GM19463 (cell line): ENCODE data around the gene LHFPL6.

Experiments used
- ATAC-seq: cut with Tn5 transposase; IDR thresholded peaks from one replicate; pipeline ENCODE4 v1.9.1; 2021; ENCODE audit warnings: mild to moderate bottlenecking, moderate library complexity; ENCODE audit not compliant: unreplicated experiment

Gene LHFPL6

DNA sequence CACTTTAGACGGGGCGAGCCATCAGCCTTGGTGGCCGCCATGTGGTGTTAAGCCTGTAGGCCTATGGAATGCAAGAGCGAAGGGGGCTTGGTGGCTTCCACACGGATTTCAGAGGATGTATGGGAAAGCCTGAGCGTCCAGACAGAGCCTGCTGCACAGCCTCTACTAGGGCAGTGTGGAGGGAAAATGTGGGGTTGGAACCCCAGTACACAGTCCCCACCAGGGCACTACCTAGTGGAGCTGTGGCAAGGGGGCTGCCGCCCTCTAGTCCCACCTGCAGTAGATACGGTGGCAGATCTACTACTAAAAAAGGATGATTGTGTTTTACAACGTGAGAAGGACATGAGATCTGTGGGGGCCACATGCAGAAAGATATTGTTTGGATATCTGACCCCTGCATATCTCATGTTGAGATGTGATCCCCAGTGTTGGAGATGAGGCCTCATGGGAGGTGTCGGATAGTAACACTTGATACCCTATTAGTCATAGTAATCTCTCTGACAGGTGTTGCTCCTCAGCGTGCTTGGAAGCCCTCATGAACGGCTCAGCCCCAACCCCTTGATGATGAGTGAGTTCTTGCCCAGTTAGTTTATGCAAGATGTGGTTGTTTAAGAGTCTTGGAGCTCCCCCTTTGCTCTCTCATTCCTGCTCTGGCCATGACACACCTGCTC lies 45.6 kb downstream of the LHFPL6 start:
- ATAC-seq, result no peak

DNA sequence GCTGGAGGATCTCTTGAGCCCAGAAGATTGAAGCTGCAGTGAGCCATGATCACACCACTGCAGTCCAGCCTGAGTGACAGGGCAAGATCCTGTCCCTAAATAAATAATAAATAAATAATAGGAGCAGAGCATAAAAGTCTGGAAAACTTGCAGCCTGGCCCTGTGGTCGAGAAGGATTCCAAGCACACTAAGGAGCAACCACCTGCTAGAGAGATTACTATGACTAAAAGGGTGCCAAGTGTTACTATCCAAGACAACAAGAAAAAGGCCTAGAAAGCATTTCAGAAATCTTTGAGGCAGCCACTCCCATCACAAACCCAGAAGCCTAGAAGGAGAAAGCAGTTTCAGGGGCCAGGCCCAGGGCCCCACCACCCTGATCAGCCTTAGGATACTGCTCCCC lies 46.1 kb downstream of the LHFPL6 start:
- ATAC-seq, result no peak

DNA sequence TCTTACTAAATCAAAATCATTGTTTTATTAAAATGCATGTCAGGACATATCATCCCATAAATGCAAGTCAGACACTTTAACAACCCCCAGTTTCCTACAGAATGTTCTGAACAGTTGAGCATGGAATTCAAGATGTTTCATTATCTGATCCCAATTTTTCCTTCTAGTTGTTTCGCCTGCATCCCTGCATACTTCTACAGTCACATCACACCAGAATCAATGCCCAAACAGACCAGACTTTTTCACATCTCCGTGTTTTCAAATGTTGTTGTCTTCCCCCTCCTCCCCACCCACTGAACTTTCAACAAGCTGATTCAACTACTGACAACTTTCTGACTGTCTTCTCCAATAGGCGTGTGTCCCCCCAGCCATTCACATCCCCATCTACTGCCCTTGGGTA lies 48.6 kb downstream of the LHFPL6 start:
- ATAC-seq, result no peak

DNA sequence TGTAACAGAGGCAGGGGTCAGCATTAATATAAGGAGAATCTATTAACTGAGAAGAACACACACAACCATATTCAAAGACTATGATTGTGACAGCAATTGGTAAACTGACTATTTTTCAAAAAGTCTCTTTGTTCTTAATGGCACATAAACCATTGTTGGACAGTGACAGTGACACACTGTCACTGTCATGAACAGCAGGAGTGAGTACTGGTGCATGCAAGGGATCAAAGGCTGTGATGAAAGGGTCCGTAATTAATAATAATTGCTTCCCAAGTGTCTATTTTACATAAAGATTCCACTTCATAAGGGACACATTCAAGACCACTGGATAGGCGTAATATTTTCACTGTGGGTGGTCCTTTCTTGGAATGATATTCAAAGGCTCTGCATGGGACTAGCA lies 50.7 kb downstream of the LHFPL6 start:
- no peak for ATAC-seq

DNA sequence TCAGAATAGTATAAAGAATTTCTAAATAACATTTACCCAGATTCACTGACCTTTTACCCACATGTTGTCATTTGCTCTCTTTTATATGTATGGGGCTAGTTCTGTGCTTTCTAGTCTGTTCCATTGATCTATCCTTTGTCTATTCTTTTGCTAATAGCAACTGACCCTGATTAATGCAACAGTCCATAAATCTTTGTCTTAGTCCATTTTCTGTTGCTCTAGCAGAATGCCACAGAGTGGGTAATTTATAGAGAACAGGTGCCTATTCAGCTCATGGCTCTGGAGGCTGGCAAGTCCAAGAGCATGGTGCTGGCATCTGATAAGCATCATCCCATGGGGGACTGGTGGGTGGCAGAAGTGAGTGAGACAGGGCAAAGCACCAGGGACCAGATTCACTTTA lies 52.1 kb downstream of the LHFPL6 start:
- no peak for ATAC-seq

DNA sequence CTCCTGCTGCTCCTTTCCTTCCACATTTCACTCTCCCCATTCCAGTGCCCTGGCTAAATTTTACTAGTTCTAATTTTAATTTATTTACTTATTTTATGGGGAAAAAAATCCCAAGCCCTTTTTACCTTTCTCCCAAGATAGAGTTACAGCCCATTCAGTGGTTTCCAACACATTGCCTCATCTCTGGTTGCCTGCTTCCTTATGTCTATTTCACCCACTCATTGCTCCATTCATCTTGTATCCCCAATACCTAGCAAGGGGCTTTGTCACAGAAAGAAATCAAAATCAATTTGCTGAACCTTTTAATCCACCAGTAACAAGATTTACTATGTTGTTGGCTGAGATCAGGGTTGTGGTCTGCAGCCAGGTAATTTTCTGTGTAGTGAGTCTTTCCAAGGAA lies 55.9 kb downstream of the LHFPL6 start:
- ATAC-seq, result no peak

DNA sequence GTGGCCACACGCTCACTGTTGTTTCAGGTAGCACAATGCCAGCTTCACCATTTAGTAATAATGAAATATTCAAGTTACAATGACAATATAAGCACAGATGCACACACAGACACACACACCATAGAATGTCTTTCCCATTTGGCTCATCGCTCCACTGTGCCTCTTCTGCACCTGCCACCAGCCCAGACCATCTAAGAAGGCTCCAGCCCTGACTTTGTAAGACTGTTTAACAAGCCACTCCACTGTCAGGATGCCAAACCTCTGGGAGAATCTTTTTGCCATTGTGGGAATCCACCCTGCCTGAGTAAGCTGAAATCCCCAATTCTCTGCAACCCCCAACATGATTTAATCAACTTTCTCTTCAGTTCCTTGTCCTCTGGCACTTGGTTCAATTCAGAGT lies 60.6 kb downstream of the LHFPL6 start:
- no peak for ATAC-seq

DNA sequence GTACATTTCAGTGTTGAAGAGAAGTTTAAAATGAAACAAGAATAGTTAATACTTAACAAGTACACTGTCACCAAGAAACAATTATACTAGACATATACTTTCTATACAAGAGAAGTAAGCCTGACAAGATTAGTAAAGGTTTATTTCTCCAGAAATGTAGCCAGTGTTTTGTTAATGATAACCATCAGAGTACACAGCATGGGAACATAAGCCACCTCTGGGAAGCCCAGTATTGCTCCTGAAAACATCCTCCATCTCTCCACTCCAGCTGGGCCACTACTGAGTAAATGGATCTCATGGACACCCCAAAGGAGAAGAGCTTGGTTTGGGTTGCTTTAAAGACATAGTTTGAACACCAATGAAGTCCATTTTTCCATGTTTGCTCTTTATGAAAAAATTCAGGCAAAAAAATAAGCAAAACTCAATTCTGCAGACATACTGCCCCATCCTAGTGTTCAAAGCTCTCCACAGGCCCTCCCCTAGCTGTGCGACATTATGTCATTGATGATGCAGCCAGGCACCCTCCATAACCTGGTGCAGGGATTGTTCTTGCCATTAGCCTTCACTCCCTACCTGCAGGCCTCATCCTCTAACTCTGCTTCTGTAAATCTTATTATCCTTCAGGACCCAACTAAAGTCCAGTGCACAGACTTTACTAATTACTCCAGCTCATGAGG lies 61.9 kb downstream of the LHFPL6 start:
- ATAC-seq, result no peak

DNA sequence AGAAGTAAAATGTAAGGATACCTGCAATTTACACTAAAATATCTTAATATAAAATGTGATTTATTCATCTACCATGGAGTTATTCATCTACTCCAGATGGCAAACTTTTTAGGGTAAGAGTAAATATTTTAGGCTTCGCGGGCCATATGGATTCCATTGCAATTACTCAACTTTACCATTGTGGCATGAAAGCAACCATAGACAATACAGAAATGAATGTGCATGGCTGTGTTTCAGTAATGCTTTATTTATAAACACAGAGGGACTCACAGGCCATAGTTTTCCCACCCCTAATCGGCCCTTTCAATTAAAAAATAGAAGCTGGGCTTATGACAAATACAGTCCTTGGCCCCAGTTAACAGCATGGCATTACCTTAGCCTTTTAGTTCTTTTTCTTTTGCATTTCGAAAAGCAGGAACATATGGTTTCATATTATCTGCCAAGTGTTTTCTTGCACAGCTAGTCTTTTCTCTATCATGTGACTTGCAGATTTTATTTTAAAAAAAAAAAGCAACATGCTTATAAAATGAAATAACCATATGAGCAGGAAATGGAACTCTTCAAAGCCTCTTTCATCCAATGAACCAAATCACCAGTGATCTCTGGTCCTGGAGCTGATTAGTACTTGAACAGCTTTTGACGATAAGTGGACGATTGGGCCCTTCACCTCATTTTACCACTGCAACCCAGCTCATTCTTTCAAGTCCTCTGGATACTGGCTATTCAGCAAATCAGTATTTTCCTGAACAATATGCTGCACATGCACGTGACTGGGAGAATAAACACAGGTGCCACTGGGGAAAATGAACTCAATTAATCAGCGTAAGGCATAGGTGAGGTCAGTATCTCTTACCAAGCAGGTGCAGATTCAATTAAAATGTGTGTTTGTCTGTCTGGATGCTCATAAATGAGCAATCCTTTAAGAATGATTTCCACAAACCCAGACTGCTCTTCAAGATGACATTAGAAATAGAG lies 63.9 kb downstream of the LHFPL6 start:
- no peak for ATAC-seq

DNA sequence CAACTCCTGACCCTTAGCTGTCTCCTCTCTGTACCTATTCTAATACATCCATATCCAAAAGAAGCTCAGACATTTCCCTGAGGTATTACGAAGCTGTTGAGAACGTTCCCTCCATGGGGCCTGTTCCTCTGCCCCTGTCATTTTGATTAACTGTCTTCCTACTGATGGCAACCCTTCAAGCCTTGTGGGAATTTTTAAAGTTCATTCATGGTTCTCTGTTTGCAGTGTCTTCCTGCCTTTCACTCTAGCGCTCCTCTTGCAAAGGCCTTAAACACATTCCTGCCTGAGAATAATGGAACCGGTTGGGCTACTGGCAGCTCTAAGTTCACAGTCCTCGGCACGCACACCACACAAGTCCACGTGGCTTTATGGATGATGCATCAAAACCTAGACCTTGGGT lies 66.1 kb downstream of the LHFPL6 start:
- no peak for ATAC-seq

DNA sequence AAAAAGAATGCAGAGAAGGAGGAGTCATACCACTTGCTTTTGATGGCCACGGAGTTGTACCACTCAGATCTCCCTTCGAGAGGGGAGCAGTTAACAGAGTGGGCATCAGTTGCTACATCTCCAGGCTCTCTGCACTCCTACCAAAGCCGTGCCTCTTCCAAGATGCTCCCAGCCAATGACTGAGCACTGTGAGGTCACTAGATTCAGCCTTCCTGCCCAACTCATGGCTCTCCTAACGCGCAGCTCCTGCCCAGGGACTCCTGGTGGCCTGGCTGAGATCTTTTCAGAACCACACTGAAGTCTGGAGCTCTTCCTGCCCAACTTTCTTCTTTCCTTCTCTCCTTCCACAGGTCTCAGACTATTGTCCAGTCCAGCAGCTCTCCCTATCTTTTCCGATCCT lies 66.7 kb downstream of the LHFPL6 start:
- no peak for ATAC-seq

DNA sequence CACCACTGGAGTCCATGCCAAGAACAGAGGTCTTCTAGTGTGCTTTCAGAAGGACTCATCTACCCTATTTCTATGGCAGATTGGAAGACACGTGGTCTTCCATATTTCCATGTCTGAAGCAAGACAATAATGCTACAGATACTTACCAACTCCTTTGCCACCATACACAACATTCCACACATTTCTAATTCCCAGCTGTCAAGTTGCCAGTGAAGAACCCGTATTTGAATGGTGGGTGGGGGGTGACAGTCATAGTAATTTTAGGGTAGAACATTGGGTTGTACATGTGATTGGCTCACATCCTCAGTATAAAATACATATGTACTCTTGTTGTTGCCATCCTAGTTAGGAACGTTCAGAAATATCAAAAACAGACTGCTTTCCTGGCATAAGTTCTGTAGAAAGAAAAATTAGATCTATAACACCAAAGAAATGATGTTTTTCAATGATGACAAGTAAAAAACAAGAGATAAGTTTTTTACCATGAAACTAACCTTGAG lies 69.3 kb downstream of the LHFPL6 start:
- no peak for ATAC-seq

DNA sequence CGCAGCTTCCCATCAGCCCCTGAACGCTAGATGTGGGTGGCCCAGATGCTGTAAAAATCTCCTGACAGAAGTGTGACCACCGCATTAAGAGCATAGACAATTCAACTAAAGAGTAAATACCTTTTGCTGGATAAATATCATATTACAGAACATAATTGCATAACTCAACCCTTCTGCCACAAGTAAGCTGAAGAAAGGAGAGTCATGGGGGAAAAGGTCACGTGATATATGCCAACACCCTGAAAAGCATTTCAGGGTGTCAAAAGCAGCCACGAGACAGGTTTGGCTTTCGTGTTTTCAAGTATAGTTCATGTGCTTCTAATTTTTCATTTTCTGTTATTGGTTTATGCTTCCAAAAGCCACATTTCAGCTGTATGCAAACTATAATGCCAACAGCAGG lies 71.3 kb downstream of the LHFPL6 start:
- no peak for ATAC-seq

DNA sequence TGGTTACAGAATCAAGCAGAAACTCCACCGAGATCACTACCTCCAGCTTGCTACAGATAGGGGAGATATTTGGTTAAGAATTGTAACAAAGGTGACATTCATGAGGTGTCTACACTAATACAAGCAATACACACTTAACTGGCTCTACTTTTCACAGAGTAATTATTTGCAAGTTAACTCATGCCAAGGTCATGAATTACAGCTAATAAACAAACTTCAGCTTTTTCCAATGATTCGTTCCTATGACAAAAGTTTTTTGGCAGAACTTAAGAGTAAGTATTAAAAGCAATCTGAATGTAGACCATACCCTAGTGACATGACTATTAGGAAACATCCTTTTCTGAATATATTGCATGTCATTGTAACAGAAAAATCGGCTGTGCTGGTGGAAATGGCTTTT lies 72.1 kb downstream of the LHFPL6 start:
- ATAC-seq, result no peak

DNA sequence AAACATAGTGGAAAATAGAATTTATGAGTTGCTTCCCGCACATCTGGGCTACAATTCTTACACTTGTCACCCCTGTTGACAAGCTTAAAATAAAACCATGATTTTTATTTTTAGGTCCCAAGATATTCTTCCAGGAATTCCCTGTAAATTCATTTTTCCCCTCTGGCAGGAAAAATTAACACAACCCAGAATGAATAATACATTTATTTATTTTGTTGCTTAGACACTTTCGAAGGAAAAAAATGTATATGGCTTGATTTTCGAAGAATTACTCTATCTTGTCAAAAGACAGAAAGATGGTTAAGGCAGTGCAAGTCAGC lies 74.4 kb downstream of the LHFPL6 start:
- ATAC-seq, result no peak

DNA sequence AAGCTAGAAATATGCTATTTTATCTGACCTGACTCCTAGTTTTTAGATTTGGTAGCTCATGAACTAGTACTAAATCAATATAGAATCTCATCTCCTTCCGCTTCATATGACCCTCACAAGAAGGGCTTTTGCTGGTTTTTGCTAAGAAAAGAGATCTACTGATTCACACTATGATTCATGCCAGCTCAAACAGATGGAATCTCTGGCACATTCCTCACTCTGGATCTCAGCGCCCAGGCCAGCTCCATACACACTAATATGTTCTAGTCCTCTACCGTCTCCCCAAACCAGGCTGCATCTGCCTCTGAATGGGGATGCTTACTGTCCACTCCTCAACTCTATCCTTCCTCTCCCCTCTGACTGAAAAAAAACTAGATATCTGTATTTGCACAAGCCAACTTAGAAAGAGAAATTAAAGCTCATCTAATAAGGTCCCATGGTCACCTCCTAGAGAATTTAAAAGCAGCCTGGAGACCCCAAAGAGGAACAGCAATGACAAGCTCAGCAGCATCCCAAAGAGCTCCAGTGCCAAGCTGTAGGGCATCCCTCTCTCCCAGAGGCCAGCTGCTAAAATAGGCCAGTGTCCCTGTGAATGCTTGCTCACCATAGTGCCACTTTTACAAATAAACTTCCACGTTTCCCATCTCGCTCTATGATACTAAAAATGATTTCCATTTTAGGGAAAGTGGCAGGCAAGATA lies 74.9 kb downstream of the LHFPL6 start:
- no peak for ATAC-seq

DNA sequence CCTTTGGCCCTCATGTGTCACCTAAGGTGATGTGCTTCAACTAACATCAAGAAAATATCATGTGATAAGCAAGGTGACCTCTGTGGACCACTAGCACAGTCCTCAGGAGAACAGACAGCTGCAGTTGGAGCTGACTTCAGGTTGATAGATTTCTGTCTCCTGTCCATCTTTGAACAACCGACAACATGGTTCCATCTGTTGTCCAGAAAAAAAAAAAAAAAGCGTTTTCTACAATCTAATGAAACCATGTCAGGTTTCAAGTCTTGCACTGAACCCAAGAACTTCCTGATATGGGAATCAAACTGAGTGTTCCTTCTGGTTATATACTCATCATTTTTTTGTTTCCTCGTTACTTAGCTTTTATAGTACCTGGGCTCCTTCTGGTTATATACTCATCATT lies 75.7 kb downstream of the LHFPL6 start:
- no peak for ATAC-seq

DNA sequence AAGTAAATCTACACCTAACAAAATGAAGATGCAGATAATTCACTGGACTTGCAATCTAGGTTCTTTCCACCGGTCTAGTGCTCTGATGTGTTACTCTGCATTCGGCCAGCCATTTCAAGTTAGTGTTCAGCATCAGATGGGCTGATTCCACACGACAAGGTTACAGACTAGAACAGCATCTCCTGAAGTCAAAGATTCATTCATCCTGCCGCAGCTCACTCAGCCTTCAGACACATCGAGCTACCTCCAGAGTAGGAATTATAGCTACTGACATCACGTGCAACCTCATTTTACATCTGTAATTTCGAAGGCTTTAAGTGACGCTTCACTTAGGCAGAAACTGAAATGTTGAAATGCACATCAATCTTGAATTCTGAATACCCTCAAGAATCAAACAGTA lies 76.5 kb downstream of the LHFPL6 start:
- ATAC-seq, result no peak

DNA sequence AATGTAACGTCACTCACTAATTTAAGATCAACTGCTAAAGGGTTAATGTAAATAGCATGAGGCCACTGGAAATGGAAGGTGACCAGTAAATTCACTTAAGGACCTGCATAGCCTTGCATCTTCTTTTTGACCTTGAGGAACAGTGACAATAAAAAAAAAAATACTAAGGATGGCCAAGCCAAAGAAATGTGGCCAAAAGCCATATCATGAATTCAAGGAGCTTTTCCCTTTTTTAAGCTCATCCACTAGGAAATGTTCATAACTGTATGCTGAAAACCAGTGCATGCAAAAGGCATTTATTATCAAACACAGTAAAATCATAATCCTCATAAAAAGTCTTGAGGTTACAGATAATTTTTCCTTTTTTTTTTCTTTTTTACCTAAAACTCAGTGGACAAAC lies 77.5 kb downstream of the LHFPL6 start:
- no peak for ATAC-seq

DNA sequence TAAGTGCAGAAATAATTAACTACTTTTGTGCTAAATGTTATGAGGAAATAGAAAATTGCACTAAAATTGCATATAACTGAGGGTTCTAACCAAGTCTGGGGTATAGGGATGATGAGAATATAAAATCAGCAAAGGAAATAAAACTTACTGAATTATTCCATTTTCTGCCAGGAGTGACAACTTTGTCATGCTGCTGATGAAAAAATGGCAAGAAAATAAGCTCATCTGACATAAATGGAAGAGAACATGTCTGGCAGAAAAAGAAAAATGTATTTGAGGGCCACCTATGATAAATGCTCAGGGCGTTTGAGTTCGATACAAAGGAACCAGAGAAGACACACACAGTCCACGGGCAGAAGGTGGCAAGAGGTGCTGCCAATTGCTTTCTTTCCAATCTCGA lies 78.2 kb downstream of the LHFPL6 start:
- ATAC-seq, result no peak

DNA sequence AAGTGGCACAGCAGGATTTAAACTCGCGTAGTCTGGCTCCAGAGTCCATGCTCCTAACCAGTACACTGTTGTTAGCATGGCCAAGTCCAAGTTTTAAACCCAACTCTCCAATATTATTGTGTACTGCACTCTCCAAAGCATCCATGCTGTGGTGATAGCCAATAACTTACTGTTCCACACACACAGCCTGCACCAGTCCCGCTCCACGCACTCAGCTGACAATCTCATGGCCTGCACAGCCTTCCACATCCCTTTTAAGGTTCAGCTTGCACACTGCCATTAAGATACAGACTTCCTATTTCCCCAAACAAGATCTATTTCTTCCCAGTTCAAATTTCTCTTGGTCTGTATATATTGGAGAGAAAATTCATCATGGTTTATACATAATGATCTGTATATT lies 80.7 kb downstream of the LHFPL6 start:
- no peak for ATAC-seq
